BLaER1 treated with 17β-estradiol and CSF1 and Interleukin-3, amounts not matched to agents 10 nM and 100 nM (cell line): ENCODE results near the gene KIAA1586.
"Not testable (repeated sequence)": the region's sequence is repeated elsewhere in the genome, so short reads cannot be mapped to it uniquely, and the experiment has no call there.

Experiments
- H3K27ac ChIP-seq, 11 experiments: shearing (Covaris generic); formaldehyde crosslinking; 2 replicates each; pipeline ENCODE4 v1.8.1; 2022
- H3K27me3 ChIP-seq, 11 experiments: shearing (Covaris generic); formaldehyde crosslinking; 2 replicates each; pipeline ENCODE4 v1.8.1; 2022
- H3K36me3 ChIP-seq, 11 experiments: shearing (Covaris generic); formaldehyde crosslinking; 2 replicates each; pipeline ENCODE4 v1.8.1; 2022
- H3K4me1 ChIP-seq, 10 experiments: shearing (Covaris generic); formaldehyde crosslinking; 2 replicates each; pipeline ENCODE4 v1.8.1; 2022
- H3K4me2 ChIP-seq, 11 experiments: shearing (Covaris generic); formaldehyde crosslinking; 2 replicates each; pipeline ENCODE4 v1.8.1; 2022
- H3K4me3 ChIP-seq, 10 experiments: shearing (Covaris generic); formaldehyde crosslinking; 2 replicates each; pipeline ENCODE4 v1.8.1; 2022
- H3K9ac ChIP-seq, 11 experiments: shearing (Covaris generic); formaldehyde crosslinking; 2 replicates each; pipeline ENCODE4 v1.8.1; 2022
- H3K9me3 ChIP-seq, 11 experiments: shearing (Covaris generic); formaldehyde crosslinking; replicated peaks in 1 of 11; 2 replicates each; pipeline ENCODE4 v1.8.1; 2022
- H4K20me1 ChIP-seq, 11 experiments: shearing (Covaris generic); formaldehyde crosslinking; 2 replicates each; pipeline ENCODE4 v1.8.1; 2022
- Cebpa-rat ChIP-seq, 11 experiments: shearing (Covaris generic); IDR thresholded peaks; 2 replicates each; pipeline ENCODE4 v1.8.1; 2022

The KIAA1586 gene

DNA sequence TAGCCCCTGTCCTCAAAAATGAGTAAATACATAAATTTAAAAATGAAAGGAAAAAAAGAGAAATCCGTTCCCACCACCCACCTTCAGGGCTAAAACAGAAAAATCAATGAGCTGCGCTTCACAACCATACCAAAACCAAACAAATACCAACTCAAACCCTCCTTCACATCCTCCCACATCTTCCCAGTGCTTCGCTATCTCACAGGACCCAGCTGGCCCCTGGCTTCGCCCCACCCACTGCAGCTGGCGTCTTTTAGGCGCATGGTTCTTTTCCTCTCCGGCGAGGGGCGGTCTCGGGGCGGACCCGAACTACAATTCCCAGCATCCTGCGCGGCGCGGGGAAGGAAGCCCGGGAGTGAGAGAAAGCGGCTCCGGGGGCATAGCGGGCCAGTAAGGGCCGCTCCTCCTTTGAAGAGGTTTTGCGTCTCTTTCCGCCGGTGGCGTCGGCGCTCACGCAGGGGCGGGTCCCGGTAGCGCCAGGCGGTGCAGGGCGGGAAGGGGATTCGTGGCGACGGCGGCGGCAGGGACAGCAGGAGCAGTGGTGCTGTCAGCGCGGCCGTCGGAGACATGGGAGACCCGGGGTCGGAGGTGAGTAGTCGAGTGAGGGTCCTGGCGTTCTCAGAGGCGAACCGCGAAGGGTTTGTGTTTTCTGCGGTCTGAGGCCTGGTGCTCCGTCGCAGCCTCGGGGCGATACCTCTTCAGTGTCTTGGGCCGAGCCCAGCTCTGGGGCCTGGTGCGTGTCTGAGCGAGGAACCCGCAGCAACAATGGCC is 43.4 kb downstream of the KIAA1586 start, which contains the start of gene ZNF451:
ZNF451 (plus strand) TSS at position 502 of the 771 bp plus-strand sequence; CDS start at position 568, 66 bp downstream.
- H3K36me3 ChIP-seq, result peaks cover 15 to 36% (median 26%) of the 10 kb centered on the region in 11 experiments; a peak in 19 of 22 replicates
- H3K27ac ChIP-seq, result peak within 1 kb of the TSS; percentile 42 to 82 (median 78); a peak in 21 of 22 replicates
- peak within 1 kb of the TSS; percentile 62 to 72 (median 68) for H3K4me3 ChIP-seq
- TF ChIP-seq Cebpa-rat (IDR thresholded peaks at IDR 0.05), result no peak
- peaks cover 21 to 37% (median 35%) of the 10 kb centered on the region in 11 experiments; a peak in 20 of 22 replicates for H4K20me1 ChIP-seq
- peaks cover 27 to 43% (median 35%) of the 10 kb centered on the region in 10 experiments for H3K4me1 ChIP-seq
- H3K9ac ChIP-seq, result peak within 1 kb of the TSS; percentile 77 to 85 (median 82)
- H3K27me3 ChIP-seq, result no peaks in the 10 kb centered on the region
- H3K4me2 ChIP-seq, result peak within 1 kb of the TSS; percentile 62 to 83 (median 76)
- no peaks in the 10 kb centered on the region for H3K9me3 ChIP-seq

DNA sequence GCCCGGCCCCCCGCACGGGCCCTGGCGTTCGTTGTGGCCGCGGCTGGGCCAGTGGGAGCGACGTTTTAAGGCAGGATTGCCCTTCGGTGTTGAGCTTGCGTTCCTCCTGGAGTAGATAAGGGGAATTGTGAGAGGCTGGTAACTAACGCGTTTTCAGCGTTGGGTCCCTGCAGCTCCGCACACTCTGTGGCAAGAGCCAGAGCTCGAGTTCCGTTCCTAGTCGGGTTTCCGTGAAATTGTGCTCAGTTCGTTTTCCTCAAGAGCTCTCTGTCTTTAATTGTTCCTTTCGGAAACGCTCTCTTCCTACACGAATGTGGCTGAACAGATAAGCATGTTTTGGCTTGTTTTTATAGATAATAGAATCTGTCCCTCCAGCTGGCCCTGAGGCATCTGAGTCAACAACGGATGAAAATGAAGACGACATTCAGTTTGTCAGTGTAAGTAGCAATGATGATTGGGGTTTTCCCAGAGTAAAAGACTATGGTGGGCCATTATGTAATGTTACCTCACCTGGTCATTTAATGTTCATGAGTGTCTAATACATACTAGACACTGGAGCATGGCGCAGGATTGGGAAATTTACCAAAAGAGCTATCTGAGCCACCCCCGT is 44.1 kb downstream of the KIAA1586 start:
- peak overlapping the region; percentile 62 to 72 (median 68); a peak in 15 of 20 replicates for H3K4me3 ChIP-seq

DNA sequence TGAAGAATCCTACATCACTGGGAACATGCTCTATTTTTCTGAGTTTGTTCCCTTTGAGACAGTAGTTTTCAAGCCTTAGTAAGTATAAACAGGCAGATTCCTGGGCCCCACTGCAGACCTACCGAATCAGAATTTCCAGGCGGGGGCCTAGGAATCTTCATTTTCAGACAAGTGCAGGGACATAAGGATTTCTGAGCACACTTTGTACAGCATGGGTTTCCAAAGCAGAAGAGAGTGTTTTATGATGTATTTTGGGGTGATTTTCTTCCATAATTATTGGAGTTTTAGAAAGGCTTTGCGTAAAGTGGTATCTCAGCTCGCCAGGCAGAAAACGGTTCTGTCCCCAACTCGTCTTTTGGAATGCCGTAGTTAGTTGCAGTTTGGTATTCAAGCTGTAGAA is 44.9 kb downstream of the KIAA1586 start:
- H3K4me3 ChIP-seq, result peak overlapping the region; percentile 28 to 57 (median 42); a peak in 15 of 20 replicates
- peak overlapping the region; percentile 66 to 86 (median 81) for H3K4me2 ChIP-seq
- H3K27ac ChIP-seq, H3K9me3 ChIP-seq, H3K27me3 ChIP-seq: not testable (repeated sequence)
- peaks cover 27 to 43% (median 35%) of the 10 kb centered on the region in 10 experiments for H3K4me1 ChIP-seq
- peaks cover 26 to 50% (median 38%) of the 10 kb centered on the region in 11 experiments; a peak in 19 of 22 replicates for H3K36me3 ChIP-seq
- peak overlapping the region in 10 of 11 experiments; percentile 2 to 51 (median 22); a peak in 9 of 22 replicates for H3K9ac ChIP-seq
- H4K20me1 ChIP-seq, result peaks cover 34 to 52% (median 50%) of the 10 kb centered on the region in 11 experiments; a peak in 20 of 22 replicates

More for the DNA sequence above, 44.1 kb downstream of the KIAA1586 start:
- H3K36me3 ChIP-seq, result peaks cover 21 to 43% (median 33%) of the 10 kb centered on the region in 11 experiments; a peak in 19 of 22 replicates
- H3K27ac ChIP-seq, result peak overlapping the region in 6 of 11 experiments; percentile 70 to 79 (median 76); a peak in 9 of 22 replicates
- H3K4me2 ChIP-seq, H3K9me3 ChIP-seq, H3K27me3 ChIP-seq: not testable (repeated sequence)
- peak overlapping the region in 9 of 11 experiments; percentile 77 to 85 (median 82); a peak in 16 of 22 replicates for H3K9ac ChIP-seq
- H3K4me1 ChIP-seq, result peaks cover 27 to 43% (median 35%) of the 10 kb centered on the region in 10 experiments
- H4K20me1 ChIP-seq, result peaks cover 27 to 44% (median 42%) of the 10 kb centered on the region in 11 experiments; a peak in 20 of 22 replicates

DNA sequence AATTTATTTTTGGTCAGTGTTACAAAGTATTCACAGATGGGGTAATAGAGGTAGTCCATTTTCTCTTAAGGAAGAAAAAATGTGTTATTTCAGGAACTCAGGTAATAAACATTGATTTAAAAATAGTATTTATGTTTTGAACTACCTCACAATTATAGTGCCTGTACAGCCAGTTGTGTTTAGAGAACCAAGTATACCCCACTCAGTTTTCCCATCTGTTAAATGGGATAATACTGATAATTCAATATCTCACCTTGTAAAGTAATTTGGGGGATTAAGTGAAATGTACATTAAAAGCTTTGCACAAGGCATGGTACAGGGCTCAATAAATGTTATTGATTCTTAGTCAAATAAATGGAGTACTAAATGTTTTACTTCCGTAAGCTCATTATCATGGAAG is 48.2 kb downstream of the KIAA1586 start:
- Histone ChIP-seq H3K27me3 (no peaks in the 10 kb centered on the region), H3K4me3 (no peak overlapping the region), H3K9me3 (peaks cover 0 to 4% (median 0%) of the 10 kb centered on the region in 11 experiments; a peak in 2 of 22 replicates), H3K36me3 (peaks cover 56 to 83% (median 70%) of the 10 kb centered on the region in 11 experiments), H3K27ac (no peak overlapping the region), H4K20me1 (peaks cover 55 to 84% (median 74%) of the 10 kb centered on the region in 11 experiments; a peak in 20 of 22 replicates), H3K4me1 (peaks cover 15 to 31% (median 26%) of the 10 kb centered on the region in 10 experiments), H3K9ac (no peak overlapping the region), H3K4me2 (no peak overlapping the region)
- TF ChIP-seq Cebpa-rat (IDR thresholded peaks at IDR 0.05), result no peak

DNA sequence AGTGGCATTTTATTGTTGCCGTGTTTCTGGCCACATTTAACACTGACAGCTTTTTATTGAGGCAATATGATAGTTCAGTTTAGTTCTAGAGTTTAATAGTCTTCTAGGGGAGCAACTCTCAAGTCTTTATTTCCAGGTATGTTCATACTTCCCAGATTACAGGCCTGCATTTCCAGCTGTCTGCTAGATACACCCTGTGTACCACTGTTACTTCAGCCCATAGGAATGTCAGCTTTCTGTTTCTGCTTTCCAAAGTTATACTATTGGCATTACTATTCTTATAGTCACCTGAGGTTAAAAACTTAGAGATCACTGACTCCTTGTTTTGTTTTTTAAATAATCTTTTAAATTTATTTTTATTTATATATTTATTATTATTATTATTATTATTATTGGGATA is 51.1 kb downstream of the KIAA1586 start:
- peaks cover 57 to 97% (median 72%) of the 10 kb centered on the region in 11 experiments; a peak in 20 of 22 replicates for H4K20me1 ChIP-seq
- no peak overlapping the region for H3K4me3 ChIP-seq
- peaks cover 75 to 98% (median 91%) of the 10 kb centered on the region in 11 experiments for H3K36me3 ChIP-seq
- peaks cover 0 to 14% (median 5%) of the 10 kb centered on the region in 11 experiments; a peak in 7 of 22 replicates for H3K9me3 ChIP-seq
- no peak overlapping the region for H3K9ac ChIP-seq
- H3K27me3 ChIP-seq, result no peaks in the 10 kb centered on the region
- no peak overlapping the region for H3K27ac ChIP-seq
- peaks cover 6 to 18% (median 13%) of the 10 kb centered on the region in 10 experiments; a peak in 19 of 20 replicates for H3K4me1 ChIP-seq
- no peak for TF ChIP-seq Cebpa-rat (IDR thresholded peaks at IDR 0.05)
- H3K4me2 ChIP-seq, result no peak overlapping the region

DNA sequence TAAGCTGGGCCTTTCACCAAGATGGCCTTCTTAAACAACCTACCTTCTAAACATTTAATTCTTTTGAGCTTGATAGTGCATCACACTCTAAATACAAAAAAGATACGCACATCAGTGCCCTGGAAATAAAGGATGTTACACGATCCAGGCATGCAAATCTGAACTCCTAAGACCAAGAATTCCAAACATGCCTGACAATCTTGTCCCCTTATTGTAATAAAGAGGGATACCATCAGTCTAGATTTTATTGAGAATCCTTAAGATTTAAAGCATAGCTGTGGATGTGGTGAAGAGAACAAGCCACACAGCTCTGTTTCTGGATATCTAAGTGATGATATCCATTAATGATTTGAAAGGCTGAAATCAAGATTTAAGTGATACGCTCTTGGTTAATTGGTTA is 56.5 kb downstream of the KIAA1586 start:
- Histone ChIP-seq H3K27ac (no peak overlapping the region), H3K27me3 (no peaks in the 10 kb centered on the region), H4K20me1 (peaks cover 24 to 97% (median 64%) of the 10 kb centered on the region in 11 experiments; a peak in 18 of 22 replicates), H3K36me3 (peaks cover 71 to 100% (median 93%) of the 10 kb centered on the region in 11 experiments), H3K4me2 (0 out of 22 replicates have a peak overlapping the region, but pooled peaks of 1 of the 11 experiments have one; percentile 61), H3K4me3 (no peak overlapping the region), H3K9ac (no peak overlapping the region), H3K9me3 (peaks cover 0 to 14% (median 5%) of the 10 kb centered on the region in 11 experiments; a peak in 7 of 22 replicates), H3K4me1 (peaks cover 0 to 27% (median 0%) of the 10 kb centered on the region in 10 experiments; a peak in 8 of 20 replicates)
- no peak for TF ChIP-seq Cebpa-rat (IDR thresholded peaks at IDR 0.05)

DNA sequence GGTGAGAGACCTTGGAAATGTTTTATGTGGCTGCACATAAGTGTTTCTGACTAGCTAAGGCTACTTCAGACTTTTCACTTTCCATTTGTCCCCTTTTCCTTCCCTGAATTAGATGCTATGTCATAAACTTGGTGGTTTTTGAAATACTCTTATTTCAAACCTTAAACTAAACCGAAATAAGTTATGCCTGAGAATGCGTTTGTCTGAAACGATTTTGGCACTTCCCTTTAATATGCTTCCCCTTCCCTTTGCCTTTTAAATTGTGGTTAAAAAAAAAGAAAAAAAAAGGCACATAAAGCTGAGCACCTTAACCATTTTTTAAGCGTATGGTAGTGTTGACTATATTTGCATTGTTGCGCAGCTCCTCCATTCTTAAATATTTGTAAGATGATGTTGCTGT is 57.8 kb downstream of the KIAA1586 start:
- peaks cover 0 to 14% (median 5%) of the 10 kb centered on the region in 11 experiments; a peak in 7 of 22 replicates for H3K9me3 ChIP-seq
- TF ChIP-seq Cebpa-rat (IDR thresholded peaks at IDR 0.05), result no peak
- peaks cover 0 to 40% (median 5%) of the 10 kb centered on the region in 10 experiments; a peak in 10 of 20 replicates for H3K4me1 ChIP-seq
- H3K4me2 ChIP-seq, result peak overlapping the region in 3 of 11 experiments; percentile 1 to 61 (median 49); a peak in 5 of 22 replicates
- no peak overlapping the region for H3K9ac ChIP-seq
- peaks cover 57 to 99% (median 91%) of the 10 kb centered on the region in 11 experiments for H3K36me3 ChIP-seq
- peaks cover 30 to 97% (median 69%) of the 10 kb centered on the region in 11 experiments; a peak in 19 of 22 replicates for H4K20me1 ChIP-seq
- H3K4me3 ChIP-seq, result no peak overlapping the region
- H3K27ac ChIP-seq, result no peak overlapping the region
- no peaks in the 10 kb centered on the region for H3K27me3 ChIP-seq
